Measurements from ENCODE around the gene PSME3. TPM values are rescaled to one million over a fixed set of nuclear protein-coding genes. Genes with fewer than 3 reads are reported as not detected.
A peak's percentile ranks its signal among the peaks of the same experiment; 100 is the strongest.

Gene PSME3
- total and polyA plus RNA-seq, 2 of the 13 experiments (the other 11 are each of a cell fraction or from before 2014, with no cell fraction given), result 66.3 to 135 TPM

DNA sequence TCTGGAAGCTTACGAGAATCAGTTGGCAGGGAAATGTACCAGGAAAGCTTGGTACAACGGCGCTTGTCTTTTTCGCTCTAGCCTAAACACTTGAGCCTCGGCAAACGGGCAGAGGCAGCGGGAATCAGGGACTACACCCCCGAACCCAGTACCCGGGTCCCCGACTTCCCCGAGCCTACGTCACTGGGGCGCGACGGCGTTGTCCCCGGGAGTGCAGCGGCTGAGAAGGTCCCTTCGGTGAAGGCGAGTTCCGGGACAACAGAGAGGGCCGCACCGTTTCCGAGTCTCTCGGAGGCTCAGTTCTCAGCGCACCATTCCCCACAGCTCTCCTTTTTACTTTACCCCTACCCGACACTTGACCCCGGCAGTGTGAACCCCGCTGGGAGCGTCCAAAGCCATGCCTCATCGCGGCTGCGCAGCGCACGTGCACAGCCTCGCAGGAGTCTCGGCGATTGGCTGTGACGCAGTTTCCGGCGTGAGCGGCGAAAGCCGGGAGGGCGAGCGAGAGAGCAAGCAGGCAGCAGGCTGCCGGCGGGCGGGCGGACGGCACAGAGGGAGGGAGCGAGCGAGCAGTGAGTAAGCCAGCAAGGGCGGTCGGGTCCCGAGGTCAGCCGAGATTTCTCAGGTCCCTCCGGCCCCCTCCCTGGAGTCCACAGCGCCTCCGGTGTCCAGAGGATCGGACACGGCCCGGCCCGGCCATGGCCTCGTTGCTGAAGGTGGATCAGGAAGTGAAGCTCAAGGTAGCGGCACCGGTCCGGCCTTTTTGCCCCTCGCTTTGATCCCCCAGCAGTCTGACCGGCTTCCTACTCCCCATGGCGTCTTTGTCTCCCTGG lies at the start of gene PSME3 (continued):
- TF ChIP-seq ZNF34 (CRISPR knock-in tag; IDR thresholded peaks at IDR 0.05; ENCODE audit: borderline replicate concordance) (peak; percentile 93), ZBTB34 (CRISPR knock-in tag; IDR thresholded peaks at IDR 0.05) (peak; percentile 67; the same call in 1 of the 2 replicates), ZNF660 (CRISPR knock-in tag; IDR thresholded peaks at IDR 0.05; ENCODE audit: borderline replicate concordance, low read depth) (no peak), ZNF432 (CRISPR knock-in tag; IDR thresholded peaks at IDR 0.05; ENCODE audit: borderline replicate concordance) (0 out of 2 replicates have a peak, but pooled peaks have one; percentile 40), SRSF4 (IDR thresholded peaks at IDR 0.05; ENCODE audit: low read depth, low read length, poor library complexity, severe bottlenecking) (no peak), HNRNPK (IDR thresholded peaks at IDR 0.05; ENCODE audit: low read depth, low read length, poor library complexity, severe bottlenecking) (peak; percentile 76), ATF7 (IDR thresholded peaks at IDR 0.05) (no peak), ATF7 (CRISPR knock-in tag; IDR thresholded peaks at IDR 0.05) (no peak; the same call in none of the 2 replicates), RAD21 (CRISPR knock-in tag; IDR thresholded peaks at IDR 0.05) (peak; percentile 30; the same call in 1 of the 2 replicates), CREM (IDR thresholded peaks at IDR 0.05) (peak; percentile 100), CREM (CRISPR knock-in tag; IDR thresholded peaks at IDR 0.05) (peak; percentile 89), RELA (CRISPR knock-in tag; IDR thresholded peaks at IDR 0.05) (peak; percentile 28; the same call in 1 of the 2 replicates), GATA4 (IDR thresholded peaks at IDR 0.05; ENCODE audit: borderline replicate concordance, low read depth) (no peak), ZNF569 (CRISPR knock-in tag; IDR thresholded peaks at IDR 0.05; ENCODE audit: borderline replicate concordance) (no peak), HMG20B (CRISPR knock-in tag; conservative IDR thresholded peaks at IDR 0.05) (peak; percentile 79; the same call in 1 of the 2 replicates), ZNF280D (CRISPR knock-in tag; IDR thresholded peaks at IDR 0.05) (peak; percentile 92), SIX1 (CRISPR knock-in tag; IDR thresholded peaks at IDR 0.05; ENCODE audit: borderline replicate concordance) (0 out of 2 replicates have a peak, but pooled peaks have one; percentile 49), ZNF607 (CRISPR knock-in tag; IDR thresholded peaks at IDR 0.05; ENCODE audit: borderline replicate concordance) (peak; percentile 94), SALL2 (CRISPR knock-in tag; IDR thresholded peaks at IDR 0.05) (peak; percentile 99), MXI1 (IDR thresholded peaks at IDR 0.05; ENCODE audit: borderline replicate concordance, low read depth, low read length) (peak; percentile 99; the same call in 2 of the 3 replicates)
- TF ChIP-seq, protein P1, sequence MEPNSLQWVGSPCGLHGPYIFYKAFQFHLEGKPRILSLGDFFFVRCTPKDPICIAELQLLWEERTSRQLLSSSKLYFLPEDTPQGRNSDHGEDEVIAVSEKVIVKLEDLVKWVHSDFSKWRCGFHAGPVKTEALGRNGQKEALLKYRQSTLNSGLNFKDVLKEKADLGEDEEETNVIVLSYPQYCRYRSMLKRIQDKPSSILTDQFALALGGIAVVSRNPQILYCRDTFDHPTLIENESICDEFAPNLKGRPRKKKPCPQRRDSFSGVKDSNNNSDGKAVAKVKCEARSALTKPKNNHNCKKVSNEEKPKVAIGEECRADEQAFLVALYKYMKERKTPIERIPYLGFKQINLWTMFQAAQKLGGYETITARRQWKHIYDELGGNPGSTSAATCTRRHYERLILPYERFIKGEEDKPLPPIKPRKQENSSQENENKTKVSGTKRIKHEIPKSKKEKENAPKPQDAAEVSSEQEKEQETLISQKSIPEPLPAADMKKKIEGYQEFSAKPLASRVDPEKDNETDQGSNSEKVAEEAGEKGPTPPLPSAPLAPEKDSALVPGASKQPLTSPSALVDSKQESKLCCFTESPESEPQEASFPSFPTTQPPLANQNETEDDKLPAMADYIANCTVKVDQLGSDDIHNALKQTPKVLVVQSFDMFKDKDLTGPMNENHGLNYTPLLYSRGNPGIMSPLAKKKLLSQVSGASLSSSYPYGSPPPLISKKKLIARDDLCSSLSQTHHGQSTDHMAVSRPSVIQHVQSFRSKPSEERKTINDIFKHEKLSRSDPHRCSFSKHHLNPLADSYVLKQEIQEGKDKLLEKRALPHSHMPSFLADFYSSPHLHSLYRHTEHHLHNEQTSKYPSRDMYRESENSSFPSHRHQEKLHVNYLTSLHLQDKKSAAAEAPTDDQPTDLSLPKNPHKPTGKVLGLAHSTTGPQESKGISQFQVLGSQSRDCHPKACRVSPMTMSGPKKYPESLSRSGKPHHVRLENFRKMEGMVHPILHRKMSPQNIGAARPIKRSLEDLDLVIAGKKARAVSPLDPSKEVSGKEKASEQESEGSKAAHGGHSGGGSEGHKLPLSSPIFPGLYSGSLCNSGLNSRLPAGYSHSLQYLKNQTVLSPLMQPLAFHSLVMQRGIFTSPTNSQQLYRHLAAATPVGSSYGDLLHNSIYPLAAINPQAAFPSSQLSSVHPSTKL (CRISPR knock-in tag; IDR thresholded peaks at IDR 0.05), result peak; percentile 69

All from HepG2 (cell line).